8988T (cell line): ENCODE measurements around the gene SHCBP1L.
"Not testable (repeated sequence)": the region's sequence is repeated elsewhere in the genome, so short reads cannot be mapped to it uniquely, and the experiment has no call there.

Experiments used
- DNase-seq: peaks from one replicate; pipeline ENCODE4 v3.0.0; 2011

The SHCBP1L gene

GRCh38 chr1:182962554-182963115 is 9.7 kb upstream of the SHCBP1L start:
- DNase-seq, result peak; percentile 49

GRCh38 chr1:182960046-182960445 is 7.1 kb upstream of the SHCBP1L start:
- no peak for DNase-seq

GRCh38 chr1:182957902-182958395 is 5.0 kb upstream of the SHCBP1L start:
- DNase-seq, result no peak

GRCh38 chr1:182956708-182957365 is 3.9 kb upstream of the SHCBP1L start:
- DNase-seq, result no peak

GRCh38 chr1:182955596-182956588 is 2.9 kb upstream of the SHCBP1L start:
- no peak for DNase-seq

GRCh38 chr1:182953826-182954225 is 860 bp upstream of the SHCBP1L start:
- DNase-seq, result no peak

- DNase-seq, result not testable (repeated sequence)
These were observed 9.6 kb downstream of the SHCBP1L start for GRCh38 chr1:182943336-182943735.

GRCh38 chr1:182942145-182942544 is 10.8 kb downstream of the SHCBP1L start:
- not testable (repeated sequence) for DNase-seq

GRCh38 chr1:182939413-182939812 is 13.6 kb downstream of the SHCBP1L start:
- no peak for DNase-seq

- DNase-seq, result no peak
These were observed 17.2 kb downstream of the SHCBP1L start for GRCh38 chr1:182935716-182936115.

- DNase-seq, result no peak
These were observed 22.0 kb downstream of the SHCBP1L start for GRCh38 chr1:182930985-182931384.

GRCh38 chr1:182927693-182928433 is 25.1 kb downstream of the SHCBP1L start:
- no peak for DNase-seq

- DNase-seq, result no peak
These were observed 27.3 kb downstream of the SHCBP1L start for GRCh38 chr1:182925661-182926060.

GRCh38 chr1:182917378-182917777 is 35.6 kb downstream of the SHCBP1L start:
- DNase-seq, result no peak

- DNase-seq, result no peak
These were observed 39.6 kb downstream of the SHCBP1L start for GRCh38 chr1:182913401-182913800.

- no peak for DNase-seq
These were observed 42.8 kb downstream of the SHCBP1L start for GRCh38 chr1:182910143-182910542.

GRCh38 chr1:182909578-182909977 is 43.4 kb downstream of the SHCBP1L start:
- DNase-seq, result no peak

- DNase-seq, result no peak
These were observed 47.6 kb downstream of the SHCBP1L start for GRCh38 chr1:182905321-182905720.

- DNase-seq, result not testable (repeated sequence)
These were observed 51.0 kb downstream of the SHCBP1L start for GRCh38 chr1:182901946-182902345.

- DNase-seq, result no peak
These were observed 55.3 kb downstream of the SHCBP1L start for GRCh38 chr1:182897696-182898095.

GRCh38 chr1:182890927-182891610 is 61.9 kb downstream of the SHCBP1L start:
- DNase-seq, result no peak

GRCh38 chr1:182889997-182890396 is 63.0 kb downstream of the SHCBP1L start:
- DNase-seq, result no peak
